Stimulated activated memory B cell treated with anti-CD40 and anti-IgM and Interleukin-4, amounts not matched to agents 10 μg/mL and 1 μg/mL and 100 μg/mL, for 72 hours (primary cell): Measurements from ENCODE around the gene HPN.
A peak's percentile ranks its signal among the peaks of the same experiment; 100 is the strongest.

Source experiments
- ATAC-seq: fragments of 150-1000 bp; cut with Tn5 transposase; 2 replicates; pipeline ENCODE4 v1.10.0; 2021
- H3K27ac Mint-ChIP-seq: one replicate; pipeline ENCODE4 v1.8.0; 2022; ENCODE audit warnings: mild to moderate bottlenecking, mixed read lengths
- H3K27me3 Mint-ChIP-seq: one replicate; pipeline ENCODE4 v1.8.0; 2022; ENCODE audit warnings: mixed read lengths
- H3K36me3 Mint-ChIP-seq: one replicate; pipeline ENCODE4 v1.8.0; 2022; ENCODE audit warnings: mixed read lengths
- H3K4me1 Mint-ChIP-seq: one replicate; pipeline ENCODE4 v1.8.0; 2022; ENCODE audit warnings: mixed read lengths
- H3K4me3 Mint-ChIP-seq: one replicate; pipeline ENCODE4 v1.8.0; 2022; ENCODE audit warnings: mild to moderate bottlenecking, moderate library complexity, mixed read lengths
- H3K9me3 Mint-ChIP-seq: one replicate; pipeline ENCODE4 v1.8.0; 2022; ENCODE audit warnings: mixed read lengths

Gene HPN

GRCh38 chr19:35029737-35030256 is 11.7 kb upstream of the HPN start:
- H3K9me3 Mint-ChIP-seq, result no peaks in the 10 kb centered on the region
- peaks cover 7% of the 10 kb centered on the region for H3K4me1 Mint-ChIP-seq
- peak overlapping the region; percentile 17 for H3K4me3 Mint-ChIP-seq
- H3K27me3 Mint-ChIP-seq, result peaks cover 50% of the 10 kb centered on the region
- peak; percentile 2 for ATAC-seq
- peaks cover 26% of the 10 kb centered on the region for H3K36me3 Mint-ChIP-seq
- H3K27ac Mint-ChIP-seq, result no peak overlapping the region

GRCh38 chr19:35030257-35031071 is 11.1 kb upstream of the HPN start, which contains the start of gene SCN1B:
TSS of gene SCN1B (plus strand) at chr19:35030470. CDS start at chr19:35030821, 351 bp downstream.
- Mint-ChIP-seq H3K4me3 (peak within 1 kb of the TSS; percentile 17), H3K27ac (no peak within 1 kb of the TSS), H3K36me3 (peaks cover 26% of the 10 kb centered on the region), H3K9me3 (no peaks in the 10 kb centered on the region), H3K27me3 (peaks cover 50% of the 10 kb centered on the region), H3K4me1 (peaks cover 7% of the 10 kb centered on the region)
- peak; percentile 61 for ATAC-seq

- H3K9me3 Mint-ChIP-seq, result no peaks in the 10 kb centered on the region
- H3K4me3 Mint-ChIP-seq, result peak overlapping the region; percentile 15
- H3K27ac Mint-ChIP-seq, result no peak overlapping the region
- H3K27me3 Mint-ChIP-seq, result peaks cover 50% of the 10 kb centered on the region
- peaks cover 7% of the 10 kb centered on the region for H3K4me1 Mint-ChIP-seq
- no peak for ATAC-seq
- peaks cover 21% of the 10 kb centered on the region for H3K36me3 Mint-ChIP-seq
Observed at GRCh38 chr19:35031072-35031881, 10.2 kb upstream of the HPN start.

GRCh38 chr19:35032356-35032865 is 9.1 kb upstream of the HPN start:
- H3K4me1 Mint-ChIP-seq, result peaks cover 11% of the 10 kb centered on the region
- no peaks in the 10 kb centered on the region for H3K9me3 Mint-ChIP-seq
- H3K36me3 Mint-ChIP-seq, result peaks cover 10% of the 10 kb centered on the region
- H3K4me3 Mint-ChIP-seq, result no peak overlapping the region
- H3K27ac Mint-ChIP-seq, result no peak overlapping the region
- no peak for ATAC-seq
- H3K27me3 Mint-ChIP-seq, result peaks cover 50% of the 10 kb centered on the region

GRCh38 chr19:35033067-35034004 is 8.2 kb upstream of the HPN start:
- peaks cover 20% of the 10 kb centered on the region for H3K4me1 Mint-ChIP-seq
- no peaks in the 10 kb centered on the region for H3K9me3 Mint-ChIP-seq
- no peak overlapping the region for H3K4me3 Mint-ChIP-seq
- peaks cover 50% of the 10 kb centered on the region for H3K27me3 Mint-ChIP-seq
- no peak for ATAC-seq
- H3K36me3 Mint-ChIP-seq, result peaks cover 2% of the 10 kb centered on the region
- H3K27ac Mint-ChIP-seq, result no peak overlapping the region

- H3K4me3 Mint-ChIP-seq, result no peak overlapping the region
- peaks cover 28% of the 10 kb centered on the region for H3K4me1 Mint-ChIP-seq
- H3K27me3 Mint-ChIP-seq, result peaks cover 50% of the 10 kb centered on the region
- ATAC-seq, result no peak
- no peaks in the 10 kb centered on the region for H3K9me3 Mint-ChIP-seq
- H3K36me3 Mint-ChIP-seq, result no peaks in the 10 kb centered on the region
- no peak overlapping the region for H3K27ac Mint-ChIP-seq
Observed at GRCh38 chr19:35034005-35034502, 7.5 kb upstream of the HPN start.

GRCh38 chr19:35034588-35035382 is 6.7 kb upstream of the HPN start:
- Mint-ChIP-seq H3K27ac (no peak overlapping the region), H3K27me3 (peaks cover 43% of the 10 kb centered on the region), H3K36me3 (no peaks in the 10 kb centered on the region), H3K9me3 (no peaks in the 10 kb centered on the region), H3K4me3 (no peak overlapping the region), H3K4me1 (peaks cover 33% of the 10 kb centered on the region)
- ATAC-seq, result no peak

GRCh38 chr19:35037716-35038622 is 3.6 kb upstream of the HPN start:
- peak overlapping the region; percentile 46 for H3K27ac Mint-ChIP-seq
- peaks cover 50% of the 10 kb centered on the region for H3K27me3 Mint-ChIP-seq
- no peaks in the 10 kb centered on the region for H3K9me3 Mint-ChIP-seq
- no peak overlapping the region for H3K4me3 Mint-ChIP-seq
- H3K4me1 Mint-ChIP-seq, result peaks cover 49% of the 10 kb centered on the region
- peak; percentile 52 for ATAC-seq
- H3K36me3 Mint-ChIP-seq, result no peaks in the 10 kb centered on the region

GRCh38 chr19:35038623-35039512 is 2.7 kb upstream of the HPN start:
- Mint-ChIP-seq H3K4me1 (peaks cover 49% of the 10 kb centered on the region), H3K9me3 (no peaks in the 10 kb centered on the region), H3K36me3 (no peaks in the 10 kb centered on the region), H3K27ac (peak overlapping the region; percentile 46), H3K4me3 (peak overlapping the region; percentile 22), H3K27me3 (peaks cover 50% of the 10 kb centered on the region)
- ATAC-seq, result peak; percentile 56

- ATAC-seq, result peak; percentile 5
- Mint-ChIP-seq H3K4me1 (peaks cover 57% of the 10 kb centered on the region), H3K36me3 (no peaks in the 10 kb centered on the region), H3K4me3 (peak overlapping the region; percentile 62), H3K27ac (peak overlapping the region; percentile 49), H3K9me3 (no peaks in the 10 kb centered on the region), H3K27me3 (peaks cover 54% of the 10 kb centered on the region)
Observed at GRCh38 chr19:35039881-35040825, 1.4 kb upstream of the HPN start.

GRCh38 chr19:35040826-35041547 is 534 bp upstream of the HPN start:
- Mint-ChIP-seq H3K4me3 (peak overlapping the region; percentile 62), H3K36me3 (no peaks in the 10 kb centered on the region), H3K27ac (peak overlapping the region; percentile 49), H3K27me3 (peaks cover 55% of the 10 kb centered on the region), H3K9me3 (no peaks in the 10 kb centered on the region), H3K4me1 (peaks cover 66% of the 10 kb centered on the region)
- no peak for ATAC-seq
